Panc1 (cell line): ENCODE data around the gene SLC9A9. TPM values are rescaled to one million over a fixed set of nuclear protein-coding genes. Genes with fewer than 3 reads are reported as not detected.
"Not testable (repeated sequence)": the region's sequence is repeated elsewhere in the genome, so short reads cannot be mapped to it uniquely, and the experiment has no call there.

Experiments
- ATAC-seq: fragments of 200-7000 bp; cut with Tn5 transposase; 2 replicates; pipeline ENCODE4 v1.9.1; 2020; ENCODE audit warnings: mild to moderate bottlenecking, moderate library complexity
- BruUV-seq: library from RNA; stranded (reverse); fragments of 400-500 nt; replicated peaks from 2 replicates; lab custom pipeline; 2021; lab: Mats Ljungman, UMichigan
- CTCF ChIA-PET: fragments of 300-600 bp; sonication (Branson Sonifier 250); formaldehyde crosslinking; loops from one replicate; lab custom pipeline; 2022; ENCODE audit warnings: antibody characterized with exemption; lab: Charles Lee
- POLR2A ChIA-PET: fragments of 300-600 bp; sonication (Branson Sonifier 250); formaldehyde crosslinking; loops from one replicate; lab custom pipeline; 2022; ENCODE audit warnings: antibody characterized with exemption; lab: Charles Lee
- DNase-seq: peaks from one replicate; pipeline ENCODE4 v3.0.0-alpha.2; 2010; ENCODE audit warnings: low read depth, low spot score
- H3K27ac ChIP-seq: 2 replicates; pipeline ENCODE4 v1.5.1; 2011; ENCODE audit warnings: mild to moderate bottlenecking, low read length, inconsistent platforms
- H3K27me3 ChIP-seq: fragments of 200-500 bp; sonication (Bioruptor generic); 2 replicates; pipeline ENCODE4 v1.6.0; 2014; ENCODE audit warnings: low read length, inconsistent platforms; ENCODE audit not compliant: control insufficient read depth, insufficient read depth
- H3K36me3 ChIP-seq: fragments of 200-500 bp; sonication (Bioruptor generic); 2 replicates; pipeline ENCODE4 v1.5.1; 2014; ENCODE audit warnings: inconsistent platforms, mild to moderate bottlenecking, low read length, moderate library complexity; ENCODE audit not compliant: control insufficient read depth, insufficient read depth
- H3K4me1 ChIP-seq: 2 replicates; pipeline ENCODE4 v1.5.1; 2011; ENCODE audit warnings: inconsistent platforms, mild to moderate bottlenecking, low read length, moderate library complexity; ENCODE audit not compliant: control insufficient read depth, insufficient read depth
- H3K4me3 ChIP-seq, 2 experiments: 2 replicates each; pipeline ENCODE4 v1.5.1; 2011 to 2012; ENCODE audit warnings: low read depth in 2 of 2, low read length in 2 of 2, mild to moderate bottlenecking in 2 of 2, inconsistent platforms in 1 of 2, moderate library complexity in 1 of 2
- H3K9me3 ChIP-seq: fragments of 200-500 bp; sonication (Bioruptor generic); 2 replicates; pipeline ENCODE4 v1.5.1; 2014; ENCODE audit warnings: low read depth, mild to moderate bottlenecking, inconsistent platforms, low read length, moderate library complexity; ENCODE audit not compliant: control insufficient read depth, insufficient read depth
- CTCF ChIP-seq: fragments of 450-650 bp; IDR thresholded peaks from 2 replicates; pipeline ENCODE4 v1.5.1; 2017; ENCODE audit warnings: mild to moderate bottlenecking
- POLR2AphosphoS5 ChIP-seq: IDR thresholded peaks from 2 replicates; pipeline ENCODE4 v1.6.1; 2012; ENCODE audit warnings: mild to moderate bottlenecking, low read depth, low read length, moderate library complexity
- REST ChIP-seq, 2 experiments: IDR thresholded peaks; 2 replicates each; pipeline ENCODE4 v1.6.1; 2011 to 2012; ENCODE audit warnings: low read depth in 2 of 2, control low read depth in 1 of 2, low read length in 1 of 2, mild to moderate bottlenecking in 1 of 2, moderate library complexity in 1 of 2; ENCODE audit not compliant: insufficient read depth in 1 of 2
- SIN3A ChIP-seq: IDR thresholded peaks from 2 replicates; pipeline ENCODE4 v1.6.1; 2012; ENCODE audit warnings: low read depth, mild to moderate bottlenecking, low read length, moderate library complexity, borderline replicate concordance; ENCODE audit not compliant: insufficient read depth
- TCF7L2 ChIP-seq: IDR thresholded peaks from 2 replicates; pipeline ENCODE4 v1.6.1; 2011; ENCODE audit warnings: mild to moderate bottlenecking, low read depth, low read length, inconsistent platforms
- in situ Hi-C: cut with HindIII; loops from 2 replicates; pipeline ENCODE4 v1.10.0; 2016; ENCODE audit warnings: low sequenced_read_pairs, low pct_unique_long_range_greater_than_20kb
- intact Hi-C: fragments of 100-400 bp; cut with micrococcal nuclease; formaldehyde crosslinking; loops from one replicate; pipeline ENCODE4 v1.10.0; 2022; ENCODE audit not compliant: unreplicated experiment
- total RNA-seq: library from RNA; stranded (reverse); gene quantifications from one replicate; pipeline ENCODE4 v1.2.1, GENCODE V29; 2021; ENCODE audit not compliant: unreplicated experiment

SLC9A9 gene
- total RNA-seq, 1 experiment from 2014 or later = not detected

- ChIA-PET CTCF (no interaction called here), POLR2A (no interaction called here)
- no TSS peak for BruUV-seq
- no peak for DNase-seq
- no peak overlapping the region for H3K4me3 ChIP-seq
- H3K4me1 ChIP-seq = no peaks in the 10 kb centered on the region
- 0 out of 2 replicates have a peak, but pooled peaks cover 2% of the 10 kb centered on the region for H3K27me3 ChIP-seq
- no peaks in the 10 kb centered on the region for H3K9me3 ChIP-seq
- ATAC-seq = no peak
- intact Hi-C loops (no loop called here), in situ Hi-C loops (no loop called here)
- H3K36me3 ChIP-seq = no peaks in the 10 kb centered on the region
- TF ChIP-seq TCF7L2 (no peak), REST (IDR thresholded peaks at IDR 0.05; ENCODE audit: insufficient read depth in 1 of 2, low read depth in 2 of 2, low read length in 1 of 2) (no peak), POLR2AphosphoS5 (no peak), CTCF (no peak), SIN3A (no peak)
- H3K27ac ChIP-seq = no peak overlapping the region
These were observed 32.8 kb upstream of the SLC9A9 start for GRCh38 chr3:143881095-143881494.

GRCh38 chr3:143875546-143875945 is 27.3 kb upstream of the SLC9A9 start:
- intact Hi-C loops = no loop called here
- no TSS peak for BruUV-seq
- no peak overlapping the region for H3K4me3 ChIP-seq
- no peaks in the 10 kb centered on the region for H3K27me3 ChIP-seq
- DNase-seq (no peak), ATAC-seq (no peak)
- ChIA-PET POLR2A (no interaction called here), CTCF (no interaction called here)
- TF ChIP-seq CTCF = no peak
- TF ChIP-seq POLR2AphosphoS5 = no peak
- no peak for TF ChIP-seq REST (IDR thresholded peaks at IDR 0.05; ENCODE audit: insufficient read depth in 1 of 2, low read depth in 2 of 2, low read length in 1 of 2)
- no peak for TF ChIP-seq SIN3A
- no peak for TF ChIP-seq TCF7L2
- H3K4me1 ChIP-seq = no peaks in the 10 kb centered on the region
- H3K27ac ChIP-seq = no peak overlapping the region
- no peaks in the 10 kb centered on the region for H3K9me3 ChIP-seq
- in situ Hi-C loops = no loop called here
- no peaks in the 10 kb centered on the region for H3K36me3 ChIP-seq

- intact Hi-C loops, H3K9me3 ChIP-seq, BruUV-seq, H3K4me1 ChIP-seq, H3K36me3 ChIP-seq, POLR2A ChIA-PET, H3K4me3 ChIP-seq, in situ Hi-C loops, CTCF ChIA-PET, DNase-seq, ATAC-seq, H3K27ac ChIP-seq, H3K27me3 ChIP-seq: not testable (repeated sequence)
These were observed 25.3 kb upstream of the SLC9A9 start for GRCh38 chr3:143873553-143873952.
